Endothelial cell of umbilical vein (primary cell): Measurements from ENCODE around the gene PPTC7. TPM values are rescaled to one million over a fixed set of nuclear protein-coding genes. Genes with fewer than 3 reads are reported as not detected.

ENCODE experiments used
- BruUV-seq: library from RNA; stranded (reverse); fragments of 400-500 nt; replicated peaks from 2 replicates; lab custom pipeline; 2021; lab: Mats Ljungman, UMichigan
- CTCF ChIA-PET: fragments of 300-600, 350-600 bp; sonication (Branson Sonifier 250); formaldehyde crosslinking; loops from one replicate; lab custom pipeline; 2021; ENCODE audit warnings: antibody characterized with exemption, inconsistent platforms; lab: Charles Lee
- POLR2A ChIA-PET: fragments of 300-600, 350-600 bp; sonication (Branson Sonifier 250); formaldehyde crosslinking; loops from one replicate; lab custom pipeline; 2021; ENCODE audit warnings: antibody characterized with exemption, inconsistent platforms; lab: Charles Lee
- DNase-seq: peaks from one replicate; pipeline ENCODE4 v3.0.0-alpha.2; 2011; ENCODE audit warnings: low read depth, low spot score
- FAIRE-seq: peaks from 2 replicates; lab custom pipeline; 2011; peaks lifted over from hg19 to GRCh38; lab: Jason Lieb, UNC
- H2AFZ ChIP-seq: 2 replicates; pipeline ENCODE4 v1.6.0; 2012; ENCODE audit warnings: low read depth, low read length, control low read depth, inconsistent platforms
- H3K27ac ChIP-seq: 2 replicates; pipeline ENCODE4 v1.5.1; 2011; ENCODE audit warnings: low read depth, mild to moderate bottlenecking, control low read depth, low read length, moderate library complexity; ENCODE audit not compliant: insufficient read depth
- H3K27me3 ChIP-seq, 2 experiments: 2 replicates each; pipeline versions ENCODE4 v1.6.0 to v1.6.1; 2011; ENCODE audit warnings: low read length in 2 of 2, mixed read lengths in 1 of 2; ENCODE audit not compliant: control insufficient read depth in 2 of 2, insufficient read depth in 2 of 2
- H3K36me3 ChIP-seq, 2 experiments: 2 replicates in 1 of 2; 3 replicates in 1 of 2; pipeline ENCODE4 v1.5.1; 2011; ENCODE audit warnings: low read length in 2 of 2, mild to moderate bottlenecking in 1 of 2, moderate library complexity in 1 of 2; ENCODE audit not compliant: control insufficient read depth in 2 of 2, insufficient read depth in 2 of 2; ENCODE audit errors: extremely low read depth in 1 of 2
- H3K4me1 ChIP-seq: 3 replicates; pipeline ENCODE4 v1.5.1; 2011; ENCODE audit warnings: mild to moderate bottlenecking, low read length; ENCODE audit not compliant: control insufficient read depth, insufficient read depth; ENCODE audit errors: extremely low read depth
- H3K4me2 ChIP-seq: 2 replicates; pipeline ENCODE4 v1.6.1; 2011; ENCODE audit warnings: low read length, control low read depth, mixed read lengths; ENCODE audit not compliant: insufficient read depth
- H3K4me3 ChIP-seq, 3 experiments: fragments of 200-600 bp in 1 of 3; sonication (generic), shearing (Covaris generic) in 1 of 3; replicated peaks in 1 of 3; 2 replicates each; pipeline ENCODE4 v1.5.1; 2011 to 2016; ENCODE audit warnings: control low read depth in 3 of 3, low read length in 3 of 3, mild to moderate bottlenecking in 2 of 3, inconsistent platforms in 1 of 3, low read depth in 1 of 3, moderate library complexity in 1 of 3; ENCODE audit not compliant: insufficient read depth in 1 of 3
- H3K79me2 ChIP-seq: 2 replicates; pipeline ENCODE4 v1.6.0; 2012; ENCODE audit warnings: low read length, inconsistent platforms; ENCODE audit not compliant: control insufficient read depth, insufficient read depth
- H3K9ac ChIP-seq: replicated peaks from 2 replicates; pipeline ENCODE3; 2011; ENCODE audit warnings: low read length, control low read depth; ENCODE audit not compliant: insufficient read depth; ENCODE audit errors: extremely low read depth
- H3K9me1 ChIP-seq: replicated peaks from 3 replicates; pipeline ENCODE4 v1.6.0; 2011; ENCODE audit warnings: mild to moderate bottlenecking, low read length; ENCODE audit not compliant: control insufficient read depth, insufficient read depth; ENCODE audit errors: extremely low read depth
- H3K9me3 ChIP-seq: replicated peaks from 2 replicates; pipeline ENCODE4 v1.5.1; 2012; ENCODE audit warnings: low read length, inconsistent platforms; ENCODE audit not compliant: control insufficient read depth, insufficient read depth
- H4K20me1 ChIP-seq: replicated peaks from 2 replicates; pipeline ENCODE3; 2011; ENCODE audit warnings: mild to moderate bottlenecking, low read length; ENCODE audit not compliant: control insufficient read depth, insufficient read depth; ENCODE audit errors: extremely low read depth
- EZH2 ChIP-seq: IDR thresholded peaks from 2 replicates; pipeline ENCODE4 v1.6.1; 2012; ENCODE audit warnings: borderline replicate concordance, low read depth, mild to moderate bottlenecking, moderate library complexity, low read length, inconsistent platforms; ENCODE audit not compliant: severe bottlenecking
- JUN ChIP-seq: IDR thresholded peaks from 2 replicates; pipeline ENCODE4 v1.6.1; 2011; ENCODE audit warnings: borderline replicate concordance, low read depth; ENCODE audit not compliant: insufficient read length, insufficient read depth
- MAX ChIP-seq: IDR thresholded peaks from 2 replicates; pipeline ENCODE4 v1.6.1; 2011; ENCODE audit not compliant: insufficient read depth, insufficient read length
- MYC ChIP-seq: IDR thresholded peaks from one replicate; pipeline ENCODE4 v1.6.1; 2011; ENCODE audit warnings: mild to moderate bottlenecking, low read depth, low read length
- POLR2A ChIP-seq: IDR thresholded peaks from 2 replicates; pipeline ENCODE4 v1.6.1; 2012; ENCODE audit warnings: low read depth, mild to moderate bottlenecking, control low read depth, low read length
- POLR2AphosphoS5 ChIP-seq: IDR thresholded peaks from 2 replicates; pipeline ENCODE4 v1.6.1; 2012; ENCODE audit warnings: low read depth, mild to moderate bottlenecking, control low read depth, low read length, moderate library complexity; ENCODE audit not compliant: insufficient read depth
- dilution Hi-C: fragments of 300-500 bp; cut with MboI; formaldehyde crosslinking; loops from one replicate; pipeline ENCODE4 v1.15.0; 2019; ENCODE audit warnings: low sequenced_read_pairs; ENCODE audit not compliant: extremely low pct_ligation_motif_present
- intact Hi-C: fragments of 100-400 bp; cut with micrococcal nuclease; formaldehyde crosslinking; loops from one replicate; pipeline ENCODE4 v1.10.0; 2022
- polyA plus RNA-seq, 4 experiments: library from polyadenylated mRNA; depleted of rRNA in 3 of 4; stranded (reverse) in 3 of 4; unstranded in 1 of 4; fragments of >200 nt; gene quantifications; 2 replicates each; pipeline versions ENCODE4 v1.2.1 to v1.2.3, GENCODE V29; 2011 to 2012; ENCODE audit warnings: missing spikeins in 1 of 4
- total RNA-seq: library from RNA; stranded (reverse); gene quantifications from 2 replicates; pipeline ENCODE4 v1.2.3, GENCODE V29; 2021

Gene PPTC7
- total and polyA plus RNA-seq, 2 donors (not counting 3 experiments of a cell fraction or from before 2014, with no cell fraction given), result 8.4 to 15.2 TPM

- dilution Hi-C loops, result no loop called here
- H3K27ac ChIP-seq, result peak overlapping the region; percentile 25
These were observed 39.2 kb downstream of the PPTC7 start for GRCh38 chr12:110543965-110544364.

GRCh38 chr12:110543252-110543959 lies 39.7 kb downstream of the PPTC7 start:
- H3K9me1 ChIP-seq, result no peaks in the 10 kb centered on the region
- TF ChIP-seq POLR2AphosphoS5 (no peak), EZH2 (no peak), POLR2A (peak; percentile 22), MAX (no peak), JUN (no peak)
- intact Hi-C loops, result loop anchor here (2.0 kb wide), 1 partner anchor 31 kb away; no protein-coding TSS in a partner anchor
- H3K27me3 ChIP-seq, result no peaks in the 10 kb centered on the region
- ChIA-PET CTCF (interaction anchor here (1.0 to 1.6 kb wide), 11 partner anchors 8 to 112 kb away, joined by 3 to 11 read pairs (median 5); partner anchors contain the start of gene ARPC3), POLR2A (interaction anchor here (1.1 kb wide), 1 partner anchor 24 kb away, joined by 3 read pairs; no protein-coding TSS in a partner anchor)
- peak overlapping the region; percentile 7 for H3K4me2 ChIP-seq
- FAIRE-seq (no peak), DNase-seq (peak; percentile 88)
- H3K27ac ChIP-seq, result peak overlapping the region; percentile 25
- no TSS peak for BruUV-seq
- H3K4me3 ChIP-seq, result no peak overlapping the region
- peaks cover 0 to 2% of the 10 kb centered on the region in 2 experiments for H3K36me3 ChIP-seq
- no peaks in the 10 kb centered on the region for H4K20me1 ChIP-seq
- H3K9ac ChIP-seq, result no peak overlapping the region
- dilution Hi-C loops, result no loop called here
- H3K4me1 ChIP-seq, result peaks cover 61% of the 10 kb centered on the region
- peaks cover 25% of the 10 kb centered on the region for H3K79me2 ChIP-seq
- no peaks in the 10 kb centered on the region for H3K9me3 ChIP-seq
- H2AFZ ChIP-seq, result no peak overlapping the region

More at GRCh38 chr12:110543965-110544364, 39.2 kb downstream of the PPTC7 start:
- Histone ChIP-seq H4K20me1 (no peaks in the 10 kb centered on the region), H3K36me3 (no peaks in the 10 kb centered on the region), H3K79me2 (peaks cover 25% of the 10 kb centered on the region), H3K27me3 (no peaks in the 10 kb centered on the region), H3K4me2 (no peak overlapping the region), H3K9me1 (no peaks in the 10 kb centered on the region), H3K4me3 (no peak overlapping the region), H3K9me3 (no peaks in the 10 kb centered on the region), H3K4me1 (peaks cover 60% of the 10 kb centered on the region), H2AFZ (no peak overlapping the region), H3K9ac (no peak overlapping the region)
- no TSS peak for BruUV-seq
- POLR2A ChIA-PET, result interaction anchor here (1.1 kb wide), 1 partner anchor 25 kb away, joined by 3 read pairs; no protein-coding TSS in a partner anchor
- TF ChIP-seq MYC, result no peak
- TF ChIP-seq JUN, result no peak
- TF ChIP-seq EZH2, result no peak
- no peak for TF ChIP-seq POLR2A
- CTCF ChIA-PET, result interaction anchor here (1.0 to 1.6 kb wide), 11 partner anchors 8 to 113 kb away, joined by 3 to 11 read pairs (median 5); partner anchors contain the start of gene ARPC3
- FAIRE-seq, result no peak
- intact Hi-C loops, result loop anchor here (2.0 kb wide), 1 partner anchor 31 kb away; no protein-coding TSS in a partner anchor
- DNase-seq, result no peak
